NCI-H2196 (cell line): ENCODE data around the gene MIA2.
"Not testable (repeated sequence)": the region's sequence is repeated elsewhere in the genome, so short reads cannot be mapped to it uniquely, and the experiment has no call there.

Experiments used
- DNase-seq: peaks from one replicate; lab custom pipeline; 2025; ENCODE audit not compliant: unreplicated experiment; lab: John Stamatoyannopoulos, UW

Gene MIA2

GRCh38 chr14:39233680-39234326 is at the start of gene MIA2:
MIA2 (plus strand) TSS chr14:39233915; CDS start chr14:39234115, 200 bp downstream.
- no peak for DNase-seq

GRCh38 chr14:39184628-39185255 is 49.0 kb upstream of the MIA2 start:
- no peak for DNase-seq

GRCh38 chr14:39185256-39186049 is 48.3 kb upstream of the MIA2 start:
- no peak for DNase-seq

- DNase-seq: no peak
These were observed 46.7 kb upstream of the MIA2 start for GRCh38 chr14:39186941-39187525.

GRCh38 chr14:39203659-39204606 is 29.8 kb upstream of the MIA2 start:
- no peak for DNase-seq

GRCh38 chr14:39207430-39207829 is 26.3 kb upstream of the MIA2 start:
- not testable (repeated sequence) for DNase-seq

GRCh38 chr14:39211109-39211741 is 22.5 kb upstream of the MIA2 start:
- no peak for DNase-seq

- DNase-seq: no peak
These were observed 21.7 kb upstream of the MIA2 start for GRCh38 chr14:39212034-39212433.

- no peak for DNase-seq
These were observed 21.0 kb upstream of the MIA2 start for GRCh38 chr14:39212693-39213092.

- no peak for DNase-seq
These were observed 16.4 kb upstream of the MIA2 start for GRCh38 chr14:39217214-39217879.

- DNase-seq: no peak
These were observed 15.4 kb upstream of the MIA2 start for GRCh38 chr14:39218171-39218769.

- DNase-seq: no peak
These were observed 14.6 kb upstream of the MIA2 start for GRCh38 chr14:39219075-39219499.

- DNase-seq: not testable (repeated sequence)
These were observed 13.2 kb upstream of the MIA2 start for GRCh38 chr14:39220473-39220872.

- no peak for DNase-seq
These were observed 5.7 kb upstream of the MIA2 start for GRCh38 chr14:39228044-39228443.

- no peak for DNase-seq
These were observed 5.0 kb upstream of the MIA2 start for GRCh38 chr14:39228509-39229221.

- DNase-seq: no peak
These were observed 4.5 kb upstream of the MIA2 start for GRCh38 chr14:39229222-39229543.

GRCh38 chr14:39229601-39230110 is 4.1 kb upstream of the MIA2 start:
- DNase-seq: no peak

- DNase-seq: no peak
These were observed 3.2 kb upstream of the MIA2 start for GRCh38 chr14:39230416-39231035.
